ENCODE measurements around the gene ZBTB47. TPM values are rescaled to one million over a fixed set of nuclear protein-coding genes. Genes with fewer than 3 reads are reported as not detected.

ZBTB47 gene
- total and polyA plus RNA-seq, 10 of the 15 experiments (the other 5 are each of a cell fraction or from before 2014, with no cell fraction given), result 0.04 to 3.4 (median 1.0) TPM; not detected in 1

DNA sequence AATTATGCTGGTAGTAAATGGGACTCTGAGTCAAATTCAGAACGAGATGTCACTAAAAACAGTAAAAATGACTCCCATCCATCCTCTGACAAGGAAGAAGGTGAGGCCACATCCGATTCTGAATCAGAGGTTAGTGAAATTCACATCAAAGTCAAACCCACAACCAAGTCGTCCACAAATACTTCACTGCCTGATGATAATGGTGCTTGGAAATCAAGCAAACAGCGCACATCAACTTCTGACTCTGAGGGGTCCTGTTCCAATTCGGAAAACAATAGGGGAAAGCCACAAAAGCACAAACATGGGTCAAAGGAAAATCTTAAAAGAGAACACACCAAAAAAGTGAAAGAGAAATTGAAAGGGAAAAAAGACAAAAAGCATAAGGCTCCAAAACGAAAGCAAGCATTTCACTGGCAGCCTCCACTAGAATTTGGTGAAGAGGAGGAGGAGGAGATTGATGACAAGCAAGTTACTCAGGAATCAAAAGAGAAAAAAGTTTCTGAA lies 15.1 kb upstream of the ZBTB47 start:
- 14% methylated on average over 6 of the region's 6 CpGs for WGBS (ENCODE audit: insufficient coverage, insufficient replicate concordance, low lambda C conversion rate, missing lambda C conversion rate)
- ChIA-PET CTCF (interaction anchor here (1.6 kb wide), 1 partner anchor 17 kb away, joined by 3 read pairs; no protein-coding TSS in a partner anchor), SMC1A (ENCODE audit: uncharacterized antibody, unreplicated experiment) (interaction anchor here (1.3 to 1.7 kb wide), 3 partner anchors 14 to 102 kb away, joined by 3 to 5 read pairs (median 5); no protein-coding TSS in a partner anchor), RAD21 (ENCODE audit: unreplicated experiment) (no interaction called here), POLR2A (no interaction called here)
- Histone ChIP-seq H3K79me2 (ENCODE audit: control insufficient read depth, insufficient read depth, low read length) (peaks cover 8% of the 10 kb centered on the region), H2AFZ (ENCODE audit: control insufficient read depth, low read depth, low read length) (no peak overlapping the region), H3K4me1 (ENCODE audit: control insufficient read depth, insufficient read depth, low read length) (peaks cover 17% of the 10 kb centered on the region), H3K4me2 (ENCODE audit: control insufficient read depth, insufficient read depth) (peak overlapping the region; percentile 29; the same call in 1 of the 2 replicates), H3K27ac (ENCODE audit: control insufficient read depth, insufficient read depth) (peak overlapping the region; percentile 59), H4K20me1 (ENCODE audit: control insufficient read depth, insufficient read depth) (0 out of 2 replicates have a peak, but pooled peaks cover 2% of the 10 kb centered on the region), H3K9ac (ENCODE audit: control insufficient read depth, insufficient read depth, low read length) (no peak overlapping the region), H3K9me3 (replicated peaks; ENCODE audit: control insufficient read depth, insufficient read depth, low read length) (no peaks in the 10 kb centered on the region), H3K36me3 (ENCODE audit: control insufficient read depth in 2 of 2, insufficient read depth in 2 of 2, low read length in 1 of 2) (peaks cover 9 to 45% of the 10 kb centered on the region in 2 experiments), H3K4me3 (no peak overlapping the region), H3K27me3 (replicated peaks in 1 of 2; ENCODE audit: control insufficient read depth in 2 of 2, insufficient read depth in 2 of 2, low read length in 1 of 2) (no peaks in the 10 kb centered on the region)
- no TSS peak for BruUV-seq (replicated peaks)
- in situ Hi-C loops (cut with MboI) (no loop called here), intact Hi-C loops (cut with micrococcal nuclease; ENCODE audit: unreplicated experiment) (no loop called here)
- FAIRE-seq (peak; percentile 81), DNase-seq (ENCODE audit: low read depth, low spot score) (peak; percentile 30), ATAC-seq (peak; percentile 30; the same call in 1 of the 3 replicates)
- TF ChIP-seq, protein P1, sequence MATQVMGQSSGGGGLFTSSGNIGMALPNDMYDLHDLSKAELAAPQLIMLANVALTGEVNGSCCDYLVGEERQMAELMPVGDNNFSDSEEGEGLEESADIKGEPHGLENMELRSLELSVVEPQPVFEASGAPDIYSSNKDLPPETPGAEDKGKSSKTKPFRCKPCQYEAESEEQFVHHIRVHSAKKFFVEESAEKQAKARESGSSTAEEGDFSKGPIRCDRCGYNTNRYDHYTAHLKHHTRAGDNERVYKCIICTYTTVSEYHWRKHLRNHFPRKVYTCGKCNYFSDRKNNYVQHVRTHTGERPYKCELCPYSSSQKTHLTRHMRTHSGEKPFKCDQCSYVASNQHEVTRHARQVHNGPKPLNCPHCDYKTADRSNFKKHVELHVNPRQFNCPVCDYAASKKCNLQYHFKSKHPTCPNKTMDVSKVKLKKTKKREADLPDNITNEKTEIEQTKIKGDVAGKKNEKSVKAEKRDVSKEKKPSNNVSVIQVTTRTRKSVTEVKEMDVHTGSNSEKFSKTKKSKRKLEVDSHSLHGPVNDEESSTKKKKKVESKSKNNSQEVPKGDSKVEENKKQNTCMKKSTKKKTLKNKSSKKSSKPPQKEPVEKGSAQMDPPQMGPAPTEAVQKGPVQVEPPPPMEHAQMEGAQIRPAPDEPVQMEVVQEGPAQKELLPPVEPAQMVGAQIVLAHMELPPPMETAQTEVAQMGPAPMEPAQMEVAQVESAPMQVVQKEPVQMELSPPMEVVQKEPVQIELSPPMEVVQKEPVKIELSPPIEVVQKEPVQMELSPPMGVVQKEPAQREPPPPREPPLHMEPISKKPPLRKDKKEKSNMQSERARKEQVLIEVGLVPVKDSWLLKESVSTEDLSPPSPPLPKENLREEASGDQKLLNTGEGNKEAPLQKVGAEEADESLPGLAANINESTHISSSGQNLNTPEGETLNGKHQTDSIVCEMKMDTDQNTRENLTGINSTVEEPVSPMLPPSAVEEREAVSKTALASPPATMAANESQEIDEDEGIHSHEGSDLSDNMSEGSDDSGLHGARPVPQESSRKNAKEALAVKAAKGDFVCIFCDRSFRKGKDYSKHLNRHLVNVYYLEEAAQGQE (IDR thresholded peaks at IDR 0.05; ENCODE audit: low read depth, low read length), result no peak
- TF ChIP-seq TBL1XR1 (IDR thresholded peaks at IDR 0.05; ENCODE audit: low read depth, low read length) (no peak), ATF7 (IDR thresholded peaks at IDR 0.05; ENCODE audit: low read depth) (no peak), IRF4 (IDR thresholded peaks at IDR 0.05; ENCODE audit: low read depth, low read length) (peak; percentile 93; the same call in 1 of the 2 replicates), ZNF622 (IDR thresholded peaks at IDR 0.05) (no peak), ETV6 (conservative IDR thresholded peaks at IDR 0.05 in 1 of 2, IDR thresholded peaks at IDR 0.05 in 1 of 2; ENCODE audit: borderline replicate concordance in 1 of 2, low read depth in 1 of 2) (peak in 1 of 2 experiments; percentile 95; a peak in 2 of 4 replicates), CREM (IDR thresholded peaks at IDR 0.05; ENCODE audit: low read depth) (peak; percentile 56; the same call in 1 of the 2 replicates), YY1 (IDR thresholded peaks at IDR 0.05; ENCODE audit: low read depth, low read length) (peak; percentile 68; the same call in 1 of the 2 replicates), NFIC (IDR thresholded peaks at IDR 0.05; ENCODE audit: low read depth, low read length) (peak; percentile 88), RUNX3 (IDR thresholded peaks at IDR 0.05; ENCODE audit: low read length) (peak; percentile 91), TCF7 (IDR thresholded peaks at IDR 0.05; ENCODE audit: borderline replicate concordance) (peak; percentile 60; the same call in 1 of the 2 replicates), MYB (IDR thresholded peaks at IDR 0.05; ENCODE audit: borderline replicate concordance, low read depth, low read length) (no peak), EED (IDR thresholded peaks at IDR 0.05; ENCODE audit: low read depth) (peak; percentile 81), FOXM1 (IDR thresholded peaks at IDR 0.05; ENCODE audit: low read depth, low read length) (peak; percentile 63; the same call in 1 of the 2 replicates)
- TF ChIP-seq, protein P2, sequence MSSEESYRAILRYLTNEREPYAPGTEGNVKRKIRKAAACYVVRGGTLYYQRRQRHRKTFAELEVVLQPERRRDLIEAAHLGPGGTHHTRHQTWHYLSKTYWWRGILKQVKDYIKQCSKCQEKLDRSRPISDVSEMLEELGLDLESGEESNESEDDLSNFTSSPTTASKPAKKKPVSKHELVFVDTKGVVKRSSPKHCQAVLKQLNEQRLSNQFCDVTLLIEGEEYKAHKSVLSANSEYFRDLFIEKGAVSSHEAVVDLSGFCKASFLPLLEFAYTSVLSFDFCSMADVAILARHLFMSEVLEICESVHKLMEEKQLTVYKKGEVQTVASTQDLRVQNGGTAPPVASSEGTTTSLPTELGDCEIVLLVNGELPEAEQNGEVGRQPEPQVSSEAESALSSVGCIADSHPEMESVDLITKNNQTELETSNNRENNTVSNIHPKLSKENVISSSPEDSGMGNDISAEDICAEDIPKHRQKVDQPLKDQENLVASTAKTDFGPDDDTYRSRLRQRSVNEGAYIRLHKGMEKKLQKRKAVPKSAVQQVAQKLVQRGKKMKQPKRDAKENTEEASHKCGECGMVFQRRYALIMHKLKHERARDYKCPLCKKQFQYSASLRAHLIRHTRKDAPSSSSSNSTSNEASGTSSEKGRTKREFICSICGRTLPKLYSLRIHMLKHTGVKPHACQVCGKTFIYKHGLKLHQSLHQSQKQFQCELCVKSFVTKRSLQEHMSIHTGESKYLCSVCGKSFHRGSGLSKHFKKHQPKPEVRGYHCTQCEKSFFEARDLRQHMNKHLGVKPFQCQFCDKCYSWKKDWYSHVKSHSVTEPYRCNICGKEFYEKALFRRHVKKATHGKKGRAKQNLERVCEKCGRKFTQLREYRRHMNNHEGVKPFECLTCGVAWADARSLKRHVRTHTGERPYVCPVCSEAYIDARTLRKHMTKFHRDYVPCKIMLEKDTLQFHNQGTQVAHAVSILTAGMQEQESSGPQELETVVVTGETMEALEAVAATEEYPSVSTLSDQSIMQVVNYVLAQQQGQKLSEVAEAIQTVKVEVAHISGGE (CRISPR knock-in tag; IDR thresholded peaks at IDR 0.05), result no peak
- TF ChIP-seq, protein P3, sequence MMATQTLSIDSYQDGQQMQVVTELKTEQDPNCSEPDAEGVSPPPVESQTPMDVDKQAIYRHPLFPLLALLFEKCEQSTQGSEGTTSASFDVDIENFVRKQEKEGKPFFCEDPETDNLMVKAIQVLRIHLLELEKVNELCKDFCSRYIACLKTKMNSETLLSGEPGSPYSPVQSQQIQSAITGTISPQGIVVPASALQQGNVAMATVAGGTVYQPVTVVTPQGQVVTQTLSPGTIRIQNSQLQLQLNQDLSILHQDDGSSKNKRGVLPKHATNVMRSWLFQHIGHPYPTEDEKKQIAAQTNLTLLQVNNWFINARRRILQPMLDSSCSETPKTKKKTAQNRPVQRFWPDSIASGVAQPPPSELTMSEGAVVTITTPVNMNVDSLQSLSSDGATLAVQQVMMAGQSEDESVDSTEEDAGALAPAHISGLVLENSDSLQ (IDR thresholded peaks at IDR 0.05), result peak; percentile 43

Measured in GM12878 (cell line).